ENCODE measurements around the gene RAB5IF. TPM values are rescaled to one million over a fixed set of nuclear protein-coding genes. Genes with fewer than 3 reads are reported as not detected.

RAB5IF gene
- total and polyA plus RNA-seq, 2 experiments from 2014 or later, result 88.0 to 162 TPM

DNA sequence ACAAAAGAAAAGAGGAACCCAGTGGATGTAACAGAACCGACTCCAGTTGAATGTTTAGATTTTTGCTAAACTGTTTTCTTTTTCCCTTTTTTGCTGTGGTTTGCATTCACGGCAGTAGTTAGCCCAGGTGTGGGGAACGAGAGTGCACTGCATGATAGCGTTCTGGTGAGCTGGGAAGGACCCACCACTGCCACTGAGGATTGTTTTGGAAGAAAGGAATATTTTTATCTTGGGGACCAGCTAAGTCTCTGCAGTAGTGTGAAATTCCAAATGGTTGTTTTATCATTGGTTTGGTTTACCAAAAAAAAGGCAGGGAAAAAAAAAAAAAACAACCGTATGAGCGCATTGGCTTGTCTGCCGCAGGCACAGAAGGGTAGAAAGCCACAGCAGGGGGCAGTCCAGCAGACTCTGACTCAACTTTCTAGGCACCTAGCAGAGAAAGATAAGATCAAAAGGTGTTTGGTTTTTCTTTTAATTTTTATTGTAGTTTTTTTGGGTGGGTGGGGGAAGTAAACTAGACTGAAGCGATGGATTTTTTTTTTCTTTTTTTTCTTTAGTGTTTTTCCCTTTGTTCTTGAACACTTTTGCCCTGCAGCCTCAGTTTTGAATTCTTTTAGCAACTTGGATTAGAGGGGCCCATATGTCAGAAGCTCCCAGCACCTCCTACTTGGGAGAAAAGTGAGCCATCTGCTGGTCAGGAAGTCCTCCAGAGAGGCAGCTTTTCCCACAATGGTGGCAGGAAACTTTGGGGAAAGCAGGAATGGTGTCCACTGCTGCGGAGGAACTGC is 13.5 kb upstream of the RAB5IF start:
- peak; percentile 47 for TF ChIP-seq CTCF (IDR thresholded peaks at IDR 0.05; ENCODE audit: low read depth, low read length)
- DNase-seq (ENCODE audit: low read depth in 1 of 2, low spot score in 1 of 2), result peak; percentile 44 to 53
- no peaks in the 10 kb centered on the region for H3K9me3 ChIP-seq (ENCODE audit: low read depth)
- H3K27me3 ChIP-seq, result no peaks in the 10 kb centered on the region
- no peak overlapping the region for H3K4me3 ChIP-seq
- H3K36me3 ChIP-seq, result peaks cover 11% of the 10 kb centered on the region
- no peaks in the 10 kb centered on the region for H3K4me1 ChIP-seq (ENCODE audit: low read depth)
- H3K27ac ChIP-seq, result peak overlapping the region; percentile 26

DNA sequence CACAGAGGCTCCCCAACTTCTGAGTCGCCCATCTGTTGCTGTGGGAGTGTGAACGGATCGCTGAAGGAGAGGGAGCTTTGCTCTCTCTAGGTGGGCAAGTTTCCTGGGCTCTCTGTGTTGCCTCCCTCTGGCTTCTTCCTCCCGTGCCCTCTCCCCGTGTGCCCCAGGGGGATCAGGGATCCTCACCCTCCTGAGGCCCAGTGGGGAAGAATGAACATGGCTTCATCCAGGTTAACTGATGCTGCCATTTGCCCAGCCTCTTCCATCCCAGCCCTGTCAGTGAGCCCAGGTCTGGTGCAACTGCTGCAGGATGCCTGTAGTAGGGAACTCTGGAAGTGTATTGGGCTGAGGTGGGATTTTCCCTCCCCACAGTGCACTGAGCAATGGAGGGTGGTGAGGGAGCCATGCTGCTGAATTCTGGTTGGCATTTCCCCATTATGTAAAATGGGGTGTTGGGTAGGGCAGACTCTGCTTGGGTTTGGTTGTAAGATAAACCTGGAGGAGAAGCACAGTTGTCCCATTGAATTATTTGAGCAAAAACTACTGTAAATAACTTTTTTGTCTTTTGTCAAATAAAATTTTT is 12.1 kb upstream of the RAB5IF start:
- Histone ChIP-seq H3K36me3 (peaks cover 9% of the 10 kb centered on the region), H3K27me3 (no peaks in the 10 kb centered on the region), H3K27ac (no peak overlapping the region), H3K9me3 (ENCODE audit: low read depth) (no peaks in the 10 kb centered on the region), H3K4me1 (ENCODE audit: low read depth) (peaks cover 9% of the 10 kb centered on the region), H3K4me3 (no peak overlapping the region)
- no peak for DNase-seq (ENCODE audit: low read depth in 1 of 2, low spot score in 1 of 2)
- TF ChIP-seq CTCF (IDR thresholded peaks at IDR 0.05; ENCODE audit: low read depth, low read length), result no peak

DNA sequence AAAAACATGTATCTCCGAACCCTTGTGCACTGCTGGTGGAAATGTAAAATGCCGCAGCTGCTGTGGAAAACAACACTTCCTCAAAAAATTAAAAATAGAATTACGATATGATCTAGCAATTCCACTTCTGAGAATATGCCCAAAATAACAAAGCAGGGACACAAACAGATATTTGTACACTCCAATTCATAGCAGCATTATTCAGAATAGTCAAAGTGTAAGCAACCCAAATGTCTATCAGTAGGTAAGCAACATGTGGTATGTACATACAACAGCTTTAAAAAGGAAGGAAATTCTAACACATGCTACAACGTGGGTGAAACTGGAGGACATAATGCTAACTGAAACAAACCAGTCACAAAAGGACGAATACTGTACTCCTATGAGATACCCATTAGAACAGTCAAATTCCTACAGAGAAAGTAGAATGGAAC is 5.7 kb upstream of the RAB5IF start:
- H3K4me3 ChIP-seq, result no peak overlapping the region
- no peak for TF ChIP-seq CTCF (IDR thresholded peaks at IDR 0.05; ENCODE audit: low read depth, low read length)
- no peaks in the 10 kb centered on the region for H3K9me3 ChIP-seq (ENCODE audit: low read depth)
- no peak for DNase-seq (ENCODE audit: low read depth in 1 of 2, low spot score in 1 of 2)
- H3K27ac ChIP-seq, result no peak overlapping the region
- no peaks in the 10 kb centered on the region for H3K27me3 ChIP-seq
- H3K36me3 ChIP-seq, result no peaks in the 10 kb centered on the region
- peaks cover 19% of the 10 kb centered on the region for H3K4me1 ChIP-seq (ENCODE audit: low read depth)

DNA sequence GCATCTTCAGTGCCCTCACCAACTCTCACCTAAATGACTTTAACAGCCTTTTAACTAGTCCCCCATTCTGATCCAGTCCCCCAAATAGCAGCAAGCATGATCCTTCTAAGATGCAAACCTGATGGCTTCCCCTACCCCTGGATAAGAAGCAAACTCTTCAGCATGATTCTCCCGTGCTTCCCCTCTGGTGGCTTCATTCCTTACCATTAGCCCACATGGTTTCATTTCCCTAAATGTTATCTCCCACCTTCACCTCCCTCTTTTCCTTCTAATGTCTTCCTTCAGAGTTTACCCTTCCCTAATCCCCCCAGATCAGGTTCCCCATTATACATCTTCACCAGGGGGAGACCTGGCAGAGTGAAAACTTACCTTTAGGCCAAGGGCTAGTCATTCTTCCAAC is 4.0 kb upstream of the RAB5IF start:
- H3K4me3 ChIP-seq, result no peak overlapping the region
- no peaks in the 10 kb centered on the region for H3K36me3 ChIP-seq
- no peak for DNase-seq (ENCODE audit: low read depth in 1 of 2, low spot score in 1 of 2)
- peaks cover 22% of the 10 kb centered on the region for H3K4me1 ChIP-seq (ENCODE audit: low read depth)
- TF ChIP-seq CTCF (IDR thresholded peaks at IDR 0.05; ENCODE audit: low read depth, low read length), result no peak
- H3K27me3 ChIP-seq, result no peaks in the 10 kb centered on the region
- H3K9me3 ChIP-seq (ENCODE audit: low read depth), result no peaks in the 10 kb centered on the region
- H3K27ac ChIP-seq, result no peak overlapping the region

- Histone ChIP-seq H3K4me3 (no peak overlapping the region), H3K27ac (peak overlapping the region; percentile 70)
These were observed 604 bp upstream of the RAB5IF start for GRCh38 chr20:36604952-36605398.

More at GRCh38 chr20:36604952-36605398, 604 bp upstream of the RAB5IF start:
- Histone ChIP-seq H3K27me3 (no peaks in the 10 kb centered on the region), H3K4me1 (ENCODE audit: low read depth) (peaks cover 5% of the 10 kb centered on the region), H3K36me3 (peaks cover 6% of the 10 kb centered on the region), H3K9me3 (ENCODE audit: low read depth) (no peaks in the 10 kb centered on the region)
- TF ChIP-seq CTCF (IDR thresholded peaks at IDR 0.05; ENCODE audit: low read depth, low read length), result no peak
- peak in 1 of 2 donors; percentile 20 for DNase-seq (ENCODE audit: low read depth in 1 of 2, low spot score in 1 of 2)

Measured in cardiac muscle cell (in vitro differentiated cells and primary cell).